PFSK-1 (cell line): ENCODE data around the gene CD44.

Experiments used
- POLR2AphosphoS5 ChIP-seq: IDR thresholded peaks from 2 replicates; pipeline ENCODE4 v1.6.1; 2012; ENCODE audit warnings: low read depth, mild to moderate bottlenecking, control low read depth, low read length, moderate library complexity
- REST ChIP-seq, 2 experiments: IDR thresholded peaks; 2 replicates each; pipeline versions ENCODE4 v1.6.1 to v1.8.0; 2011 to 2012; ENCODE audit warnings: low read depth in 2 of 2, low read length in 2 of 2, control low read depth in 1 of 2, inconsistent platforms in 1 of 2, mild to moderate bottlenecking in 1 of 2, moderate library complexity in 1 of 2; ENCODE audit not compliant: insufficient read depth in 1 of 2
- TAF1 ChIP-seq: IDR thresholded peaks from 2 replicates; pipeline ENCODE4 v1.6.1; 2012; ENCODE audit warnings: low read length, control low read depth, borderline replicate concordance; ENCODE audit not compliant: insufficient read depth

- TF ChIP-seq POLR2AphosphoS5 (no peak), REST (IDR thresholded peaks at IDR 0.05; ENCODE audit: insufficient read depth in 1 of 2, low read depth in 2 of 2, low read length in 2 of 2) (0 out of 4 replicates have a peak, but pooled peaks of 1 of the 2 experiments have one; percentile 18), TAF1 (no peak)
Measured at GRCh38 chr11:35192347-35192746, 53.4 kb downstream of the CD44 start.
